Karpas-422 (cell line): ENCODE results near the gene WWOX. TPM values are rescaled to one million over a fixed set of nuclear protein-coding genes. Genes with fewer than 3 reads are reported as not detected.

Experiments used
- DNase-seq: peaks from one replicate; pipeline ENCODE4 v3.0.0-alpha.2; 2015
- H2AFZ ChIP-seq: fragments of 200-600 bp; sonication (generic); 2 replicates; pipeline ENCODE4 v1.6.1; 2014; ENCODE audit warnings: antibody characterized with exemption, low read length, mixed read lengths
- H3K27ac ChIP-seq: fragments of 200-600 bp; sonication (generic); 2 replicates; pipeline ENCODE4 v1.5.1; 2014; ENCODE audit warnings: mild to moderate bottlenecking, low read length, moderate library complexity
- H3K27me3 ChIP-seq: fragments of 200-600 bp; sonication (generic); 2 replicates; pipeline ENCODE4 v1.6.1; 2014; ENCODE audit warnings: low read length, mixed read lengths
- H3K36me3 ChIP-seq: fragments of 200-600 bp; sonication (generic); 2 replicates; pipeline ENCODE4 v1.6.1; 2014; ENCODE audit warnings: low read length, mixed read lengths; ENCODE audit not compliant: insufficient read depth
- H3K4me1 ChIP-seq: fragments of 200-600 bp; sonication (generic); 2 replicates; pipeline ENCODE4 v1.6.1; 2014; ENCODE audit warnings: mild to moderate bottlenecking, low read length, mixed read lengths
- H3K4me2 ChIP-seq: fragments of 200-600 bp; sonication (generic); 2 replicates; pipeline ENCODE4 v1.6.1; 2014; ENCODE audit warnings: low read length, low read depth, mild to moderate bottlenecking; ENCODE audit not compliant: poor library complexity, severe bottlenecking
- H3K4me3 ChIP-seq: fragments of 200-600 bp; sonication (generic); 2 replicates; pipeline ENCODE4 v1.5.1; 2014; ENCODE audit warnings: mild to moderate bottlenecking, antibody characterized with exemption, low read length, mixed read lengths
- H3K79me2 ChIP-seq: fragments of 200-600 bp; sonication (generic); 2 replicates; pipeline ENCODE4 v1.6.1; 2014; ENCODE audit warnings: mild to moderate bottlenecking, low read length, mixed read lengths
- H3K9ac ChIP-seq: fragments of 200-600 bp; sonication (generic); 2 replicates; pipeline ENCODE4 v1.6.0; 2014; ENCODE audit warnings: low read length
- H3K9me2 ChIP-seq: fragments of 200-600 bp; sonication (generic), shearing (Covaris generic); replicated peaks from 2 replicates; pipeline ENCODE4 v1.6.0; 2014; ENCODE audit warnings: mild to moderate bottlenecking, low read length, moderate library complexity; ENCODE audit not compliant: insufficient read depth
- H3K9me3 ChIP-seq: fragments of 300-700, 200-600 bp; sonication (generic); 2 replicates; pipeline ENCODE4 v1.6.1; 2014; ENCODE audit warnings: low read length, mixed read lengths
- H4K20me1 ChIP-seq: fragments of 200-600 bp; sonication (generic); 2 replicates; pipeline ENCODE4 v1.6.1; 2014; ENCODE audit warnings: mild to moderate bottlenecking, antibody characterized with exemption, low read length, low read depth; ENCODE audit not compliant: insufficient read depth
- total RNA-seq: library from RNA; depleted of rRNA; stranded (reverse); fragments of >200 nt; shearing (Covaris generic); gene quantifications from 2 replicates; pipeline ENCODE4 v1.2.3, GENCODE V29; 2014; ENCODE audit warnings: low replicate concordance

Gene WWOX
- total RNA-seq, 1 experiment from 2014 or later, result 66.2 TPM

GRCh38 chr16:78920621-78921020 is 821.2 kb downstream of the WWOX start:
- no peak overlapping the region for H2AFZ ChIP-seq
- no peak overlapping the region for H3K4me3 ChIP-seq
- no peak for DNase-seq
- H4K20me1 ChIP-seq, result no peaks in the 10 kb centered on the region
- no peak overlapping the region for H3K4me2 ChIP-seq
- peaks cover 6% of the 10 kb centered on the region for H3K9me3 ChIP-seq
- no peak overlapping the region for H3K9ac ChIP-seq
- H3K4me1 ChIP-seq, result no peaks in the 10 kb centered on the region
- no peaks in the 10 kb centered on the region for H3K36me3 ChIP-seq
- H3K79me2 ChIP-seq, result no peaks in the 10 kb centered on the region
- H3K9me2 ChIP-seq, result no peaks in the 10 kb centered on the region
- H3K27ac ChIP-seq, result no peak overlapping the region
- no peaks in the 10 kb centered on the region for H3K27me3 ChIP-seq

GRCh38 chr16:78925083-78925767 is 825.8 kb downstream of the WWOX start:
- no peak overlapping the region for H3K4me2 ChIP-seq
- H4K20me1 ChIP-seq, result no peaks in the 10 kb centered on the region
- no peaks in the 10 kb centered on the region for H3K27me3 ChIP-seq
- no peaks in the 10 kb centered on the region for H3K79me2 ChIP-seq
- no peak overlapping the region for H3K9ac ChIP-seq
- peaks cover 6% of the 10 kb centered on the region for H3K9me3 ChIP-seq
- no peaks in the 10 kb centered on the region for H3K36me3 ChIP-seq
- H2AFZ ChIP-seq, result no peak overlapping the region
- H3K4me3 ChIP-seq, result no peak overlapping the region
- H3K9me2 ChIP-seq, result no peaks in the 10 kb centered on the region
- H3K27ac ChIP-seq, result no peak overlapping the region
- DNase-seq, result peak; percentile 74
- H3K4me1 ChIP-seq, result no peaks in the 10 kb centered on the region

GRCh38 chr16:78926723-78927210 is 827.3 kb downstream of the WWOX start:
- H3K9me2 ChIP-seq, result no peaks in the 10 kb centered on the region
- no peaks in the 10 kb centered on the region for H3K79me2 ChIP-seq
- DNase-seq, result no peak
- no peak overlapping the region for H3K4me3 ChIP-seq
- H3K36me3 ChIP-seq, result no peaks in the 10 kb centered on the region
- peaks cover 3% of the 10 kb centered on the region for H3K9me3 ChIP-seq
- H3K27ac ChIP-seq, result no peak overlapping the region
- H2AFZ ChIP-seq, result no peak overlapping the region
- no peak overlapping the region for H3K9ac ChIP-seq
- no peaks in the 10 kb centered on the region for H3K27me3 ChIP-seq
- no peak overlapping the region for H3K4me2 ChIP-seq
- H4K20me1 ChIP-seq, result no peaks in the 10 kb centered on the region
- no peaks in the 10 kb centered on the region for H3K4me1 ChIP-seq

GRCh38 chr16:78927766-78928165 is 828.3 kb downstream of the WWOX start:
- Histone ChIP-seq H3K9me2 (no peaks in the 10 kb centered on the region), H3K27ac (no peak overlapping the region), H3K4me3 (no peak overlapping the region), H2AFZ (no peak overlapping the region), H3K9ac (no peak overlapping the region), H3K9me3 (no peaks in the 10 kb centered on the region; the same call in 1 of the 2 replicates), H3K27me3 (no peaks in the 10 kb centered on the region), H3K4me1 (no peaks in the 10 kb centered on the region), H3K4me2 (no peak overlapping the region), H3K79me2 (no peaks in the 10 kb centered on the region), H3K36me3 (no peaks in the 10 kb centered on the region), H4K20me1 (no peaks in the 10 kb centered on the region)
- no peak for DNase-seq

- Histone ChIP-seq H3K27ac (no peak overlapping the region), H3K9ac (no peak overlapping the region), H4K20me1 (no peaks in the 10 kb centered on the region), H3K9me2 (no peaks in the 10 kb centered on the region), H3K79me2 (no peaks in the 10 kb centered on the region), H3K27me3 (no peaks in the 10 kb centered on the region), H3K36me3 (no peaks in the 10 kb centered on the region), H3K4me2 (no peak overlapping the region), H3K9me3 (no peaks in the 10 kb centered on the region; the same call in 1 of the 2 replicates), H3K4me1 (peaks cover 5% of the 10 kb centered on the region; the same call in 1 of the 2 replicates), H3K4me3 (no peak overlapping the region), H2AFZ (no peak overlapping the region)
- no peak for DNase-seq
Observed at GRCh38 chr16:78929841-78930240, 830.4 kb downstream of the WWOX start.

GRCh38 chr16:78930561-78930960 is 831.1 kb downstream of the WWOX start:
- no peak for DNase-seq
- Histone ChIP-seq H4K20me1 (no peaks in the 10 kb centered on the region), H3K27me3 (no peaks in the 10 kb centered on the region), H3K4me1 (peaks cover 5% of the 10 kb centered on the region; the same call in 1 of the 2 replicates), H3K79me2 (no peaks in the 10 kb centered on the region), H3K4me2 (no peak overlapping the region), H3K27ac (no peak overlapping the region), H3K9me2 (no peaks in the 10 kb centered on the region), H3K9me3 (no peaks in the 10 kb centered on the region; the same call in 1 of the 2 replicates), H3K9ac (no peak overlapping the region), H3K36me3 (no peaks in the 10 kb centered on the region), H3K4me3 (no peak overlapping the region), H2AFZ (no peak overlapping the region)

GRCh38 chr16:78931267-78931666 is 831.8 kb downstream of the WWOX start:
- Histone ChIP-seq H3K4me2 (no peak overlapping the region), H3K36me3 (no peaks in the 10 kb centered on the region), H3K9ac (no peak overlapping the region), H2AFZ (no peak overlapping the region), H3K4me3 (no peak overlapping the region), H3K27me3 (no peaks in the 10 kb centered on the region), H4K20me1 (no peaks in the 10 kb centered on the region), H3K27ac (no peak overlapping the region), H3K9me2 (no peaks in the 10 kb centered on the region), H3K4me1 (peaks cover 5% of the 10 kb centered on the region; the same call in 1 of the 2 replicates), H3K9me3 (no peaks in the 10 kb centered on the region; the same call in 1 of the 2 replicates), H3K79me2 (no peaks in the 10 kb centered on the region)
- no peak for DNase-seq

- Histone ChIP-seq H3K9ac (no peak overlapping the region), H2AFZ (no peak overlapping the region), H3K9me2 (no peaks in the 10 kb centered on the region), H3K4me3 (no peak overlapping the region), H3K27me3 (no peaks in the 10 kb centered on the region), H3K79me2 (no peaks in the 10 kb centered on the region), H3K4me2 (no peak overlapping the region), H4K20me1 (no peaks in the 10 kb centered on the region), H3K4me1 (peaks cover 5% of the 10 kb centered on the region; the same call in 1 of the 2 replicates), H3K9me3 (no peaks in the 10 kb centered on the region; the same call in 1 of the 2 replicates), H3K36me3 (no peaks in the 10 kb centered on the region), H3K27ac (no peak overlapping the region)
- no peak for DNase-seq
Observed at GRCh38 chr16:78931678-78932077, 832.2 kb downstream of the WWOX start.
